ENCODE results near the gene ZKSCAN8.

DNA sequence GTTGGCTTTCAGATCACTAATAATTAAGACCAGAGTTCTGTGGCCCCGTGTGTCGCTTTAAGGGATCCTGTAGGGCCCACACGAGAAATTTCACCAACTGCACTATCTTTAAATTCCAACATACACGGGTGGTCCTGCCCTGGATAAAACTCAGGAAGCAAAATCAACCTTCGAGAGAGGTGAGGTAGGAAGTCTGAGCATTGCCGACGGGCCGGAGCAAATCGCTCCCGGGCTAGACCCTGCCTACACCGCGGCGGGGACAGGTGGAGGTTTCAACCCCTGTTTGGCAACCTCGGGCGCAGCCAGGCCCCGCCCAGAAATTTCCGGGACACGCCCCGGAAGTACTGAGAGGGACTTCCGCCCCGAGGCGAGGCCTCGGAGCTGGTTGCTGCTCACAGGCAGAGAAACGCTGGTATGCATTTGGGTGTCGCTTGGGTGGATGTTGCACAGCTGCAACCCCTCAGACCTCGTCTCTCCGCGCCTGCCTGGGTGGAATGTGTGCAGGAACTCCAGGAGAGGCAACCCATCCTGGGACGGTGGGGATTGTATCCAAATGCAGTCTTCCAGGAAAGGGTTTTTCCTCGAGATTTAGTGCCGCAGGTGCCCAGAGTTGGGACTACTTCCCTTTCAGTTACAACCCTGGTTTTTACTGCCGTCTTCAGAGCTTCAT, 19.9 kb downstream of the ZKSCAN8 start:
- TF ChIP-seq EZH2 (IDR thresholded peaks at IDR 0.05; ENCODE audit: borderline replicate concordance, low read depth, low read length, poor library complexity, severe bottlenecking), result no peak
- TF ChIP-seq, protein P1, sequence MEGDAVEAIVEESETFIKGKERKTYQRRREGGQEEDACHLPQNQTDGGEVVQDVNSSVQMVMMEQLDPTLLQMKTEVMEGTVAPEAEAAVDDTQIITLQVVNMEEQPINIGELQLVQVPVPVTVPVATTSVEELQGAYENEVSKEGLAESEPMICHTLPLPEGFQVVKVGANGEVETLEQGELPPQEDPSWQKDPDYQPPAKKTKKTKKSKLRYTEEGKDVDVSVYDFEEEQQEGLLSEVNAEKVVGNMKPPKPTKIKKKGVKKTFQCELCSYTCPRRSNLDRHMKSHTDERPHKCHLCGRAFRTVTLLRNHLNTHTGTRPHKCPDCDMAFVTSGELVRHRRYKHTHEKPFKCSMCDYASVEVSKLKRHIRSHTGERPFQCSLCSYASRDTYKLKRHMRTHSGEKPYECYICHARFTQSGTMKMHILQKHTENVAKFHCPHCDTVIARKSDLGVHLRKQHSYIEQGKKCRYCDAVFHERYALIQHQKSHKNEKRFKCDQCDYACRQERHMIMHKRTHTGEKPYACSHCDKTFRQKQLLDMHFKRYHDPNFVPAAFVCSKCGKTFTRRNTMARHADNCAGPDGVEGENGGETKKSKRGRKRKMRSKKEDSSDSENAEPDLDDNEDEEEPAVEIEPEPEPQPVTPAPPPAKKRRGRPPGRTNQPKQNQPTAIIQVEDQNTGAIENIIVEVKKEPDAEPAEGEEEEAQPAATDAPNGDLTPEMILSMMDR (conservative IDR thresholded peaks at IDR 0.05; ENCODE audit: low read depth, low read length), result no peak
